ENCODE results near the gene CHST12. TPM values are rescaled to one million over a fixed set of nuclear protein-coding genes. Genes with fewer than 3 reads are reported as not detected.

Gene CHST12
- total RNA-seq, 1 experiment from 2014 or later: 18.3 TPM

DNA sequence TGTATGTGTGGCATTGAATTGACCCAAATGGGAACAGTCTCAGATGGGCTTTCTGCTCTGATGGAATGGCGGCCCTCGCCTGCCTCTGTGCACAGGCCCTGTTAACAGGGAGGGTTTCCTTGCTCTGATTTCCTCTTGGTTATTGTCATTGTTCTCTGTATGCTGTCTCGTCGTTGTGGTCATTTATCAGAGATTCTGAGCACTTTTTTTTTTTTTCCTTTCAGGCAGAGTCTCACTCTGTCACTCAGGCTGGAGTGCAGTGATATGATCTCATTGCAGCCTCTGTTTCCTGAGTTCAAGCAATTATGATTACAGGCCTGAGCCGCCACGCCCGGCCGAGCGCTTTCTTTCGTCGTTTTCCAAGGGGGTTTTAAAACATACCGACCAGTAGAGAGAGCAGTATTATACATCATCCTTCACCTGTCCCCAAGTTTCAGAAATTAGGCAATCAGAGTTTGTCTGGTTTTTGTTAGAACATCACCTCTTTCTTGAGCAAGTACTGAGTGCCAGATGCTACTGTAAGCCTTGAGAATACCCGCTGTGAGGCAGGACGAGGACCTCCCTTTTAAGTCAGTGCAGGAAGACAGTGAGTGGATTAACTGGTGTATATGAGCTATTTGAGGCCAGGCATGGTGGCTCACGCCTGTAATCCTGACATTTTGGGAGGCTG is 6.5 kb downstream of the CHST12 start:
- H3K36me3 Mint-ChIP-seq: no peaks in the 10 kb centered on the region
- H3K4me3 Mint-ChIP-seq: no peak overlapping the region
- H3K27ac Mint-ChIP-seq: peak overlapping the region; percentile 61
- TF ChIP-seq CBFB (CRISPR knock-in tag; IDR thresholded peaks at IDR 0.05; ENCODE audit: low read depth) (no peak), ZBTB21 (CRISPR knock-in tag; IDR thresholded peaks at IDR 0.05; ENCODE audit: borderline replicate concordance) (no peak), PRRX2 (CRISPR knock-in tag; IDR thresholded peaks at IDR 0.05) (no peak), TCF7 (CRISPR knock-in tag; IDR thresholded peaks at IDR 0.05; ENCODE audit: low read depth) (no peak), SOX15 (CRISPR knock-in tag; IDR thresholded peaks at IDR 0.05) (no peak), FOXP1 (CRISPR knock-in tag; IDR thresholded peaks at IDR 0.05; ENCODE audit: borderline replicate concordance) (no peak), TP53 (CRISPR knock-in tag; IDR thresholded peaks at IDR 0.05) (no peak), SMAD3 (CRISPR knock-in tag; IDR thresholded peaks at IDR 0.05; ENCODE audit: borderline replicate concordance) (no peak), ZNF396 (CRISPR knock-in tag; IDR thresholded peaks at IDR 0.05; ENCODE audit: borderline replicate concordance) (no peak), EMX1 (CRISPR knock-in tag; IDR thresholded peaks at IDR 0.05) (no peak), FOXK1 (CRISPR knock-in tag; IDR thresholded peaks at IDR 0.05) (no peak), NFYB (CRISPR knock-in tag; conservative IDR thresholded peaks at IDR 0.05; ENCODE audit: low read depth) (no peak), GTF2I (CRISPR knock-in tag; conservative IDR thresholded peaks at IDR 0.05) (no peak)
- TF ChIP-seq, protein P1, sequence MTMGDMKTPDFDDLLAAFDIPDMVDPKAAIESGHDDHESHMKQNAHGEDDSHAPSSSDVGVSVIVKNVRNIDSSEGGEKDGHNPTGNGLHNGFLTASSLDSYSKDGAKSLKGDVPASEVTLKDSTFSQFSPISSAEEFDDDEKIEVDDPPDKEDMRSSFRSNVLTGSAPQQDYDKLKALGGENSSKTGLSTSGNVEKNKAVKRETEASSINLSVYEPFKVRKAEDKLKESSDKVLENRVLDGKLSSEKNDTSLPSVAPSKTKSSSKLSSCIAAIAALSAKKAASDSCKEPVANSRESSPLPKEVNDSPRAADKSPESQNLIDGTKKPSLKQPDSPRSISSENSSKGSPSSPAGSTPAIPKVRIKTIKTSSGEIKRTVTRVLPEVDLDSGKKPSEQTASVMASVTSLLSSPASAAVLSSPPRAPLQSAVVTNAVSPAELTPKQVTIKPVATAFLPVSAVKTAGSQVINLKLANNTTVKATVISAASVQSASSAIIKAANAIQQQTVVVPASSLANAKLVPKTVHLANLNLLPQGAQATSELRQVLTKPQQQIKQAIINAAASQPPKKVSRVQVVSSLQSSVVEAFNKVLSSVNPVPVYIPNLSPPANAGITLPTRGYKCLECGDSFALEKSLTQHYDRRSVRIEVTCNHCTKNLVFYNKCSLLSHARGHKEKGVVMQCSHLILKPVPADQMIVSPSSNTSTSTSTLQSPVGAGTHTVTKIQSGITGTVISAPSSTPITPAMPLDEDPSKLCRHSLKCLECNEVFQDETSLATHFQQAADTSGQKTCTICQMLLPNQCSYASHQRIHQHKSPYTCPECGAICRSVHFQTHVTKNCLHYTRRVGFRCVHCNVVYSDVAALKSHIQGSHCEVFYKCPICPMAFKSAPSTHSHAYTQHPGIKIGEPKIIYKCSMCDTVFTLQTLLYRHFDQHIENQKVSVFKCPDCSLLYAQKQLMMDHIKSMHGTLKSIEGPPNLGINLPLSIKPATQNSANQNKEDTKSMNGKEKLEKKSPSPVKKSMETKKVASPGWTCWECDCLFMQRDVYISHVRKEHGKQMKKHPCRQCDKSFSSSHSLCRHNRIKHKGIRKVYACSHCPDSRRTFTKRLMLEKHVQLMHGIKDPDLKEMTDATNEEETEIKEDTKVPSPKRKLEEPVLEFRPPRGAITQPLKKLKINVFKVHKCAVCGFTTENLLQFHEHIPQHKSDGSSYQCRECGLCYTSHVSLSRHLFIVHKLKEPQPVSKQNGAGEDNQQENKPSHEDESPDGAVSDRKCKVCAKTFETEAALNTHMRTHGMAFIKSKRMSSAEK (CRISPR knock-in tag; IDR thresholded peaks at IDR 0.05; ENCODE audit: borderline replicate concordance): no peak
- TF ChIP-seq, protein P2, sequence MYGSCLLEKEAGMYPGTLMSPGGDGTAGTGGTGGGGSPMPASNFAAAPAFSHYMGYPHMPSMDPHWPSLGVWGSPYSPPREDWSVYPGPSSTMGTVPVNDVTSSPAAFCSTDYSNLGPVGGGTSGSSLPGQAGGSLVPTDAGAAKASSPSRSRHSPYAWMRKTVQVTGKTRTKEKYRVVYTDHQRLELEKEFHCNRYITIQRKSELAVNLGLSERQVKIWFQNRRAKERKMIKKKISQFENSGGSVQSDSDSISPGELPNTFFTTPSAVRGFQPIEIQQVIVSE (CRISPR knock-in tag; IDR thresholded peaks at IDR 0.05; ENCODE audit: borderline replicate concordance): no peak
- TF ChIP-seq, protein P3, sequence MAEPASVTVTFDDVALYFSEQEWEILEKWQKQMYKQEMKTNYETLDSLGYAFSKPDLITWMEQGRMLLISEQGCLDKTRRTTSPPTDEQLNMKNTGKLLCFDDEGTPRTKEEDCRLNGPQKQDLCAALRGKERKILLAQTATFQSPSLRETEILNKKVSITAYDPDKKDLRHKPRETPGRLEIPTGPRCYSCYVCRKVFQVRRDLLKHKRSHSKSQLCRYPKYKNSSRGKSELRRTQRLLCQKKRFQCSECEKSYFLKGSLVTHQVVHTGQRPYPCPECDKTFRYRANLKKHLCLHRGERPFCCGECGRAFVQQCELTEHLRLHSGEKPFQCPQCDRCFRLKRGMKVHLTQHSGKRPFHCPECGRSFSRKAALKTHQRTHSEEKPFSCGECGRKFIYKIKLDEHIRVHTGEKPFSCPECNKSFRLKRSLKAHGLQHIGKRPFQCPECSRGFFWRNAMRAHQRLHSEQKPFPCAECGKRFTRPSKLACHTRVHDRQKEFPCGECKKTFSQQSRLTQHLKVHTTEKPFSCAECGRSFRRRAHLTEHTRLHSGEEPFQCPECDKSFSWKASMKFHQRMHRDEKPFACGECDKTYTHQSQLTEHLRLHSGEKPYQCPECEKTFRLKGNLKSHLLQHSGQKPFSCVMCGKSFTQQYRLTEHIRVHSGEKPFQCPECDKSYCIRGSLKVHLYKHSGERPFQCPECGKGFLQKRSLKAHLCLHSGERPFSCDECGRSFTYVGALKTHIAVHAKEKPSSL (CRISPR knock-in tag; conservative IDR thresholded peaks at IDR 0.05): no peak
- TF ChIP-seq, protein P4, sequence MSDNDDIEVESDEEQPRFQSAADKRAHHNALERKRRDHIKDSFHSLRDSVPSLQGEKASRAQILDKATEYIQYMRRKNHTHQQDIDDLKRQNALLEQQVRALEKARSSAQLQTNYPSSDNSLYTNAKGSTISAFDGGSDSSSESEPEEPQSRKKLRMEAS (CRISPR knock-in tag; IDR thresholded peaks at IDR 0.05): no peak
- no peaks in the 10 kb centered on the region for H3K9me3 Mint-ChIP-seq
- H3K4me1 Mint-ChIP-seq: peaks cover 29% of the 10 kb centered on the region
- ChIA-PET CTCF (interaction anchor here (0.9 to 1.0 kb wide), 3 partner anchors 21 to 41 kb away, joined by 3 to 5 read pairs (median 3); no protein-coding TSS in a partner anchor), POLR2A (no interaction called here)
- DNase-seq (ENCODE audit: low spot score) (no peak), ATAC-seq (no peak)
- H3K27me3 Mint-ChIP-seq (ENCODE audit: low read depth): no peaks in the 10 kb centered on the region

DNA sequence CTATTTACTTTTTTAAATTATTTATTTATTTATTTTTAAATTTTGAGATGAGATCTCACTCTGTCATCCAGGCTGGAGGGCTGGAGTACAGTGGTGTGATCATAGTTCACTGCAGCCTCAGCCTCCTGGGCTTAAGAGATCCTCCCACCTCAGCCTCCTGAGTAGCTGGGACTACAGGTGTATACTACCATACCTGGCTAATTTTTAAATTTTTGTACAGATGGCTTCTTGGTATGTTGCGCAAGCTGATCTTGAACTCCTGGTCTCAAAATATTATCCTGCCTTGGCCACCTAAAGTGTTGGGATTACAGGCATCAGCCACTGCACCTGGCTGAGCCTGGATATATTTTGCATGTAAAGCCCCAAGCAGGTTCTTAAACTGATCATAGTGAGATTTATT is 7.6 kb downstream of the CHST12 start:
- Mint-ChIP-seq H3K4me1 (peaks cover 23% of the 10 kb centered on the region), H3K4me3 (no peak overlapping the region), H3K27ac (no peak overlapping the region), H3K27me3 (ENCODE audit: low read depth) (no peaks in the 10 kb centered on the region), H3K9me3 (no peaks in the 10 kb centered on the region), H3K36me3 (no peaks in the 10 kb centered on the region)
- ATAC-seq (no peak), DNase-seq (ENCODE audit: low spot score) (no peak)
- TF ChIP-seq, protein P5, sequence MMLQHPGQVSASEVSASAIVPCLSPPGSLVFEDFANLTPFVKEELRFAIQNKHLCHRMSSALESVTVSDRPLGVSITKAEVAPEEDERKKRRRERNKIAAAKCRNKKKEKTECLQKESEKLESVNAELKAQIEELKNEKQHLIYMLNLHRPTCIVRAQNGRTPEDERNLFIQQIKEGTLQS (CRISPR knock-in tag; conservative IDR thresholded peaks at IDR 0.05): no peak
- TF ChIP-seq CREM (CRISPR knock-in tag; IDR thresholded peaks at IDR 0.05): no peak
- TF ChIP-seq, protein P4 (CRISPR knock-in tag; IDR thresholded peaks at IDR 0.05): no peak
- CTCF ChIA-PET: no interaction called here
- POLR2A ChIA-PET: interaction anchor here (0.6 kb wide), 1 partner anchor 27 kb away, joined by 3 read pairs; no protein-coding TSS in a partner anchor

Measured in WTC11 (cell line).